H9 (cell line): ENCODE measurements around the gene FKRP. TPM values are rescaled to one million over a fixed set of nuclear protein-coding genes. Genes with fewer than 3 reads are reported as not detected.

Experiments
- DNase-seq: peaks from one replicate; pipeline ENCODE4 v3.0.0-alpha.2; 2017
- H2AFZ ChIP-seq: one replicate; pipeline ENCODE4 v1.6.1; 2013; ENCODE audit warnings: mild to moderate bottlenecking, low read length, control low read depth, moderate library complexity
- H2AK5ac ChIP-seq: 2 replicates; pipeline ENCODE4 v1.6.1; 2013; ENCODE audit warnings: low read length, control low read depth, mixed read lengths; ENCODE audit not compliant: insufficient read length
- H2BK120ac ChIP-seq: one replicate; pipeline ENCODE4 v1.6.1; 2013; ENCODE audit warnings: low read depth, mild to moderate bottlenecking, low read length, control low read depth, inconsistent platforms; ENCODE audit not compliant: poor library complexity, severe bottlenecking
- H2BK12ac ChIP-seq: 2 replicates; pipeline ENCODE4 v1.6.1; 2013; ENCODE audit warnings: low read length, control low read depth, mixed read lengths, low read depth; ENCODE audit not compliant: insufficient read length
- H2BK15ac ChIP-seq: 2 replicates; pipeline ENCODE4 v1.6.1; 2013; ENCODE audit warnings: low read depth, low read length, control low read depth
- H2BK20ac ChIP-seq: one replicate; pipeline ENCODE4 v1.6.1; 2013; ENCODE audit warnings: low read depth, mild to moderate bottlenecking, low read length, control low read depth, inconsistent platforms; ENCODE audit not compliant: poor library complexity, severe bottlenecking
- H2BK5ac ChIP-seq: 2 replicates; pipeline ENCODE4 v1.6.1; 2013; ENCODE audit warnings: low read length, control low read depth, mixed read lengths; ENCODE audit not compliant: insufficient read length
- H3K14ac ChIP-seq: 2 replicates; pipeline ENCODE4 v1.6.1; 2013; ENCODE audit warnings: low read length, control low read depth; ENCODE audit not compliant: insufficient read depth
- H3K18ac ChIP-seq: 2 replicates; pipeline ENCODE4 v1.6.1; 2013; ENCODE audit warnings: low read depth, mild to moderate bottlenecking, mixed read lengths, low read length, control low read depth; ENCODE audit not compliant: insufficient read length
- H3K23ac ChIP-seq: 2 replicates; pipeline ENCODE4 v1.6.1; 2013; ENCODE audit warnings: low read length, control low read depth, mixed read lengths, low read depth; ENCODE audit not compliant: insufficient read length
- H3K23me2 ChIP-seq: 2 replicates; pipeline ENCODE4 v1.6.1; 2013; ENCODE audit warnings: low read depth, mild to moderate bottlenecking, mixed read lengths, low read length, control low read depth; ENCODE audit not compliant: insufficient read length, poor library complexity, severe bottlenecking
- H3K27ac ChIP-seq: 2 replicates; pipeline ENCODE4 v1.5.1; 2013; ENCODE audit warnings: low read length, control low read depth, mixed read lengths, low read depth; ENCODE audit not compliant: insufficient read length
- H3K27me3 ChIP-seq: 2 replicates; pipeline ENCODE4 v1.6.1; 2013; ENCODE audit warnings: low read length, control low read depth, inconsistent platforms; ENCODE audit not compliant: insufficient read depth
- H3K4ac ChIP-seq: 2 replicates; pipeline ENCODE4 v1.6.1; 2013; ENCODE audit warnings: low read depth, mild to moderate bottlenecking, control low read depth, inconsistent platforms, low read length, moderate library complexity
- H3K4me1 ChIP-seq: 2 replicates; pipeline ENCODE4 v1.6.1; 2013; ENCODE audit warnings: low read length, control low read depth, inconsistent platforms; ENCODE audit not compliant: insufficient read depth
- H3K4me2 ChIP-seq: 2 replicates; pipeline ENCODE4 v1.6.1; 2013; ENCODE audit warnings: low read length, control low read depth, mixed read lengths; ENCODE audit not compliant: insufficient read length, insufficient read depth
- H3K56ac ChIP-seq: 2 replicates; pipeline ENCODE4 v1.6.1; 2013; ENCODE audit warnings: low read depth, mild to moderate bottlenecking, mixed read lengths, low read length, control low read depth; ENCODE audit not compliant: insufficient read length
- H3K79me1 ChIP-seq: 2 replicates; pipeline ENCODE4 v1.6.1; 2013; ENCODE audit warnings: low read depth, mild to moderate bottlenecking, moderate library complexity, low read length, control low read depth, inconsistent platforms; ENCODE audit not compliant: insufficient read depth, poor library complexity, severe bottlenecking
- H3K79me2 ChIP-seq: 2 replicates; pipeline ENCODE4 v1.6.1; 2013; ENCODE audit warnings: low read length, control low read depth, inconsistent platforms; ENCODE audit not compliant: insufficient read depth
- H3K9ac ChIP-seq: 2 replicates; pipeline ENCODE4 v1.6.1; 2013; ENCODE audit warnings: low read length, control low read depth, mixed read lengths; ENCODE audit not compliant: insufficient read length; ENCODE audit errors: extremely low read depth
- H3K9me3 ChIP-seq: one replicate; pipeline ENCODE4 v1.6.1; 2013; ENCODE audit warnings: low read depth, low read length, inconsistent platforms; ENCODE audit not compliant: control insufficient read depth
- H3T11ph ChIP-seq: one replicate; pipeline ENCODE4 v1.6.1; 2013; ENCODE audit warnings: mild to moderate bottlenecking, low read length, control low read depth, inconsistent platforms
- H4K20me1 ChIP-seq: one replicate; pipeline ENCODE4 v1.6.1; 2013; ENCODE audit not compliant: control insufficient read depth, insufficient read length, insufficient read depth
- H4K5ac ChIP-seq: 2 replicates; pipeline ENCODE4 v1.6.1; 2013; ENCODE audit warnings: low read depth, mild to moderate bottlenecking, mixed read lengths, low read length, control low read depth; ENCODE audit not compliant: insufficient read length
- H4K8ac ChIP-seq: replicated peaks from 2 replicates; pipeline ENCODE4 v1.6.1; 2013; ENCODE audit warnings: low read length, control low read depth, mixed read lengths, low read depth; ENCODE audit not compliant: insufficient read length
- H4K91ac ChIP-seq: 2 replicates; pipeline ENCODE4 v1.6.1; 2013; ENCODE audit warnings: low read depth, mild to moderate bottlenecking, moderate library complexity, mixed read lengths, low read length, control low read depth; ENCODE audit not compliant: insufficient read length
- H3K27ac Mint-ChIP-seq, 3 experiments: 2 replicates in 2 of 3; 3 replicates in 1 of 3; pipeline ENCODE4 v1.8.0; 2020 to 2021; ENCODE audit warnings: mixed read lengths in 3 of 3, mild to moderate bottlenecking in 1 of 3, moderate library complexity in 1 of 3
- H3K27me3 Mint-ChIP-seq: 2 replicates; pipeline ENCODE4 v1.8.0; 2021; ENCODE audit warnings: low read depth, mild to moderate bottlenecking, moderate library complexity, mixed read lengths
- H3K36me3 Mint-ChIP-seq, 3 experiments: 2 replicates in 2 of 3; 3 replicates in 1 of 3; pipeline ENCODE4 v1.8.0; 2020 to 2021; ENCODE audit warnings: low read depth in 3 of 3, mixed read lengths in 3 of 3; ENCODE audit not compliant: insufficient read depth in 1 of 3
- H3K4me1 Mint-ChIP-seq, 2 experiments: 2 replicates each; pipeline ENCODE4 v1.8.0; 2020; ENCODE audit warnings: mixed read lengths in 2 of 2
- H3K4me3 Mint-ChIP-seq, 2 experiments: 2 replicates in 1 of 2; 3 replicates in 1 of 2; pipeline ENCODE4 v1.8.0; 2020 to 2021; ENCODE audit warnings: mild to moderate bottlenecking in 2 of 2, mixed read lengths in 2 of 2, moderate library complexity in 1 of 2
- H3K9me3 Mint-ChIP-seq, 2 experiments: 2 replicates in 1 of 2; 3 replicates in 1 of 2; pipeline ENCODE4 v1.8.0; 2020; ENCODE audit warnings: mild to moderate bottlenecking in 2 of 2, mixed read lengths in 2 of 2, moderate library complexity in 1 of 2
- WGBS: extraction: QIAGEN DNeasy Blood & Tissue Kit; methylation state at CpG from one replicate; pipeline ENCODE4 v1.1.7; 2013; ENCODE audit warnings: missing lambda C conversion rate, low lambda C conversion rate, mixed read lengths; ENCODE audit not compliant: insufficient read length; ENCODE audit errors: extremely low coverage; 5-methylcytosine and 5-hydroxymethylcytosine counted together
- total RNA-seq: library from RNA; stranded (reverse); gene quantifications from 2 replicates; pipeline ENCODE4 v1.2.1, GENCODE V29; 2021
- TF ChIP-seq, protein P1 (sequence below): fragments of 200-600 bp; sonication (generic); conservative IDR thresholded peaks from 3 replicates; pipeline ENCODE4 v1.8.0; 2021; ENCODE audit warnings: antibody characterized with exemption, mild to moderate bottlenecking

FKRP gene
- total RNA-seq, 1 experiment from 2014 or later: 42.2 TPM

DNA sequence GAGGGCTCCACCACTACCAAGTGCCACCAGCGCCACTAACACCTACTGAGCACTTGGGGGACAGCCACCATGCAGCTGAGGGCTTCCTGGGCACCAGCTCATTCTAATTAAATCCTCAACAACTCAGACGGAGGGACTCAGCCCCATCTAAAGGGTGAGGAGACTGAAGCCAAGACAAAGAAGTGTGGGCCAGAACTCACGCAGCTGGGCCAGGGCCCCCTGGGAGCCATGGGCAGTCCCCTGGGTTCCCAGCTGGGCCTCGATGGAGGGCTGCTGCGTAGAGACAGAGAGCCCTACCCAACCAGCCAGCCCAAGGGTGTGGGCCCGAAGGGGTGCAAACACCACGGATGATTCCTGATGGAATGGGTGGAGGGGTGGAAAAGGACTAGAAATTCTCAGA is 16.2 kb upstream of the FKRP start:
- Histone ChIP-seq H3K18ac (no peak overlapping the region), H3K9ac (no peak overlapping the region), H2BK5ac (no peak overlapping the region), H3K79me2 (no peaks in the 10 kb centered on the region; the same call in 1 of the 2 replicates), H4K20me1 (peaks cover 4% of the 10 kb centered on the region), H3K14ac (no peak overlapping the region), H3K9me3 (no peaks in the 10 kb centered on the region), H3K79me1 (no peaks in the 10 kb centered on the region), H3K4ac (no peak overlapping the region), H3K4me2 (no peak overlapping the region), H3K23me2 (no peaks in the 10 kb centered on the region), H4K5ac (no peak overlapping the region), H3K27ac (no peak overlapping the region), H2BK15ac (no peak overlapping the region), H3T11ph (no peak overlapping the region), H4K8ac (no peak overlapping the region), H3K4me1 (no peaks in the 10 kb centered on the region), H3K23ac (no peak overlapping the region), H3K27me3 (no peaks in the 10 kb centered on the region), H3K56ac (no peak overlapping the region), H2AFZ (no peak overlapping the region), H2BK12ac (no peak overlapping the region), H2AK5ac (no peak overlapping the region), H2BK120ac (no peak overlapping the region), H2BK20ac (no peak overlapping the region), H4K91ac (no peak overlapping the region)
- TF ChIP-seq, protein P1, sequence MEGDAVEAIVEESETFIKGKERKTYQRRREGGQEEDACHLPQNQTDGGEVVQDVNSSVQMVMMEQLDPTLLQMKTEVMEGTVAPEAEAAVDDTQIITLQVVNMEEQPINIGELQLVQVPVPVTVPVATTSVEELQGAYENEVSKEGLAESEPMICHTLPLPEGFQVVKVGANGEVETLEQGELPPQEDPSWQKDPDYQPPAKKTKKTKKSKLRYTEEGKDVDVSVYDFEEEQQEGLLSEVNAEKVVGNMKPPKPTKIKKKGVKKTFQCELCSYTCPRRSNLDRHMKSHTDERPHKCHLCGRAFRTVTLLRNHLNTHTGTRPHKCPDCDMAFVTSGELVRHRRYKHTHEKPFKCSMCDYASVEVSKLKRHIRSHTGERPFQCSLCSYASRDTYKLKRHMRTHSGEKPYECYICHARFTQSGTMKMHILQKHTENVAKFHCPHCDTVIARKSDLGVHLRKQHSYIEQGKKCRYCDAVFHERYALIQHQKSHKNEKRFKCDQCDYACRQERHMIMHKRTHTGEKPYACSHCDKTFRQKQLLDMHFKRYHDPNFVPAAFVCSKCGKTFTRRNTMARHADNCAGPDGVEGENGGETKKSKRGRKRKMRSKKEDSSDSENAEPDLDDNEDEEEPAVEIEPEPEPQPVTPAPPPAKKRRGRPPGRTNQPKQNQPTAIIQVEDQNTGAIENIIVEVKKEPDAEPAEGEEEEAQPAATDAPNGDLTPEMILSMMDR: no peak
- peaks cover 16 to 27% of the 10 kb centered on the region in 2 experiments for H3K4me1 Mint-ChIP-seq
- peaks cover 51 to 92% (median 88%) of the 10 kb centered on the region in 3 experiments for H3K36me3 Mint-ChIP-seq
- H3K27ac Mint-ChIP-seq: no peak overlapping the region; a peak in 1 of 7 replicates
- no CpG with 5 or more reads among the region's 7 CpGs for WGBS
- H3K9me3 Mint-ChIP-seq: no peaks in the 10 kb centered on the region
- H3K27me3 Mint-ChIP-seq: no peaks in the 10 kb centered on the region; the same call in 1 of the 2 replicates
- H3K4me3 Mint-ChIP-seq: no peak overlapping the region
- no peak for DNase-seq
